Left lobe of liver (tissue), 2 donors: ENCODE measurements around the gene EEF1A2. TPM values are rescaled to one million over a fixed set of nuclear protein-coding genes. Genes with fewer than 3 reads are reported as not detected.

Experiments
- ATAC-seq: fragments of 200-7000 bp; cut with Tn5 transposase; one replicate; pipeline ENCODE4 v1.9.1; 2020; ENCODE audit warnings: mild to moderate bottlenecking, moderate library complexity
- DNase-seq: peaks from one replicate; pipeline ENCODE4 v3.0.0-alpha.2; 2020; ENCODE audit warnings: low spot score
- total RNA-seq: library from RNA; stranded (reverse); gene quantifications from one replicate; pipeline ENCODE4 v1.2.1, GENCODE V29; 2021
- donor health status: DM: no; HTN: no; CAD: no; lungs with moderate emphysema.
- donor health status: DM: no; HTN: yes; CAD: no.

Gene EEF1A2
- total RNA-seq, 1 donor from 2014 or later = 0.73 TPM

GRCh38 chr20:63537525-63538203, 38.8 kb upstream of the EEF1A2 start:
- DNase-seq (peak; percentile 97), ATAC-seq (peak; percentile 78)

- ATAC-seq (peak; percentile 35), DNase-seq (peak; percentile 73)
Measured at GRCh38 chr20:63536997-63537524, 38.2 kb upstream of the EEF1A2 start, which contains the start of gene PTK6. Gene PTK6 (minus strand): TSS chr20:63537376. CDS start chr20:63537314, 62 bp downstream.

- ATAC-seq (no peak), DNase-seq (no peak)
Measured at GRCh38 chr20:63536241-63536977, 37.5 kb upstream of the EEF1A2 start.

GRCh38 chr20:63534831-63535651, 36.2 kb upstream of the EEF1A2 start:
- peak; percentile 90 for DNase-seq
- ATAC-seq = peak; percentile 63

- ATAC-seq (no peak), DNase-seq (no peak)
Measured at GRCh38 chr20:63534427-63534830, 35.5 kb upstream of the EEF1A2 start.

DNA sequence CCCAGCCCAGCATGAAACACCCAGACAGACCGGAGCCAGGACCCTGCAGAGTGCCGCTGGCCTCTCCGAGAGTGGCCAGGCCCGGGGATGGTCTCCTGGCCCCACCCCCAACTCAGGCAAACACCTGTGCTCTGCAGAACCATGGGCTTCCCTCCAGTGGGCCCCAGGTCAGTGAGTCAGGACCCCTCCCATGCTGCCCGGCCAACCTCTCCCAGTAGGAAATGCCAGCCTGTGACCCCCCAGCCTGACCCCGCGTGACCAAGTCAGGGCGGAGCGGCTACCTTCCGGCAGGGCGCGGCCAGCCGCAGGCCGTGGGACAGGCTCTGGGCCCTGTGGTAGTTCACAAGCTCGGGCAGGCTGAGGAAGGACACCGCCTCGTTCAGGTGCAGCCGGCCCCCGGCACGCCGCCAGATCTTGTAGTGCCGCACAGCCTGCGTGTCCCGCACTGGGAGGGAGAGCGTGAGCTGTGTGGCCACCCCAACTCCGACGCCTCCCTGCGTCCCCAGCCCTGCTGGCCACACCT, 35.0 kb upstream of the EEF1A2 start:
- no peak for ATAC-seq

GRCh38 chr20:63533388-63533787, 34.5 kb upstream of the EEF1A2 start:
- ATAC-seq = no peak
- DNase-seq = no peak

More for the DNA sequence above, 35.0 kb upstream of the EEF1A2 start:
- DNase-seq = no peak

DNA sequence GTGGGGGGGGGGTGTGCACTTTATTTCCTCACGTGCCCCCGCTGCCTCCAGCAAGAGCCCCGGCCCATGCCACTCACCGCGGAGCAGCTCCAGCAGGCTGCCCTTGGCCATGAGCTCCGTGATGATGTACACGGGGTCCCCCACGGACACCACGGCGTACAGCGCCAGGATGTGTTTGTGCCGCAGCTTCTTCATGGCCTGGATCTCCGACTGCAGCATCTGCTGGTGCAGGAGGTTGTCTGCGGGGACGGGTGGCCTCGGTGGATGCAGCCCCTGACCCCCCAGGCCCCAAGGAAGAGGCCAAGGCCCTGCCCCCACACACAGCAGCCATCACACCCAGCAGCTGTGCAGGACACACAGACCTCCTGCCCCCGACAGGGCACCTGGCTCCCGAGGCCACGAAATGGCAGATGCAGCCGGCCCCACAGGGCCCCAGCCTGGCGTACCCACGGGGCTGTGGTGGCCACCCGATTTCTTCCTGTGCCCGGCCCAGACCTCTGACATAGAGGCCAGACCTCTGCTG, 33.6 kb upstream of the EEF1A2 start:
- DNase-seq = no peak
- no peak for ATAC-seq

- no peak for DNase-seq
- ATAC-seq = no peak
Measured at GRCh38 chr20:63531686-63532448, 33.0 kb upstream of the EEF1A2 start.

DNA sequence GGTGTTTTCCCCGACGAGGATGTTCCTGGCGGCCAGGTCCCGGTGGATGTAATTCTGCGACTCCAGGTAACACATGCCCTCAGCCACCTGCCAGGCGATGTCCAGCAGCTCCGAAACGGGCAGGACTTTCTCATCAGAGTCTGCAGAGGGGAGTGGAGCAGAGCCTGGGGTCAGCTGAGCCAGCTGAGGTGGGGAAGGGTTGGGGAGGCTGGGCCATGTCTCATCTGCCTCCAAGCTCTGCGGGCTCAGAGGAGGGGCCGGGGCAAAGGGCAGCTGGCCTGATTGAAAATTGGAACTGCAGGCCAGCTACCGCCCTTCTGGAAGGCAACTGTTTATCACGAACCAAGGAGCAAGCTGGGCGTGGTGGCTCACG, 31.9 kb upstream of the EEF1A2 start:
- no peak for DNase-seq
- peak; percentile 2 for ATAC-seq

GRCh38 chr20:63529861-63530787, 31.2 kb upstream of the EEF1A2 start:
- ATAC-seq = no peak
- DNase-seq = no peak

DNA sequence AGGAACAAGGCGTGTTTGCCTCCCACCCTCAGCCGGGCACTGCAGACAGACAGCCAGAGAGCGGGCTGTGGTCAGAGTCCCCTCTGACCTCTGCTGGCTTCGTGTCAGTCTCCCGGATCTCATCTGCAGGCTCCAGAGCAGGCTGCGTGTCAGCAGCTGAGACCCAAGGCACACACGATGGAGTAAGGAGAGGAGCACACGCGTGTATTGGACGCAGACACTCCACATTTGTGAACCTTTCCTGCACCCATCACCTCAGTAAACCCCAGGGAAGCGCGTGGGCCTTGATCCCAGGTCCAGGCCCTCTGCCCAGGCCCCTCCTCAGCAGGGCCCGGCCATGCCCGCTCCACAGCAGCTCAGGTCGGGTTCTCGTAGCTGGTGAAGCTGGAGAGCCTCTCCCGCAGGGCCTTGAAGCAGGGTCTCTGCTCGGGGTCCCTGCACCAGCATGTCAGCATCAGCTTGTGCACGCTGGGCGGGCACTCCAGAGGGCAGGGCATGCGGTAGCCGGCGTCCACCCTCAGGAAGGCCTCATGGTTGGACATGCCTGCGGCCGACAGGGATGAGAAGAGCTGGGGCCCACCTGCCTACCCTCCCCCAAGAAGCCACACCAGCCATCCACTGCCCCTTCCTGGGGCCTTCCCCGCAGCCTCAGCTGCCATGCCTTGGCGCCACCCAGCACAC, 30.4 kb upstream of the EEF1A2 start:
- ATAC-seq = no peak
- DNase-seq = no peak

GRCh38 chr20:63527184-63527583, 28.3 kb upstream of the EEF1A2 start:
- no peak for DNase-seq
- ATAC-seq = no peak

- DNase-seq = no peak
- ATAC-seq = no peak
Measured at GRCh38 chr20:63525971-63526370, 27.1 kb upstream of the EEF1A2 start.

DNA sequence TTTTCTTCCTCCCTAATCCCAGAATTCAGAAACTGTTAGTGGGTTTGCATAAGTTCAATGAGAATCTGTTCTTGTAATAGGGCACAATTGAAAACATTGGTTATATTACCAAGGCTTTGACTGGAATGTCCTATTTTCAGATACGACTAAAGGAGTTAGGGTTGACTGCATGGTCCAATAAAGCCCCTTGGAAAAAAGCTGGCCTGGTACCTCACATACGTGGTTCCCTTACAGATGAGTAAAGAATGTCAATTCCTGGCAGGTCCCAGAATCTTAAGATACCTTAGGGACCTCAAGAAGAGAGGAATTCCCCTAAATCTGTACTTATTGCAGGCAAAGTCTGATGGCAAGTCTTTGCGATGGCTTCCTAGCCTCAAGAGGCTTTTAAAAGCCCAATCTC, 26.3 kb upstream of the EEF1A2 start:
- DNase-seq (no peak), ATAC-seq (no peak)

- ATAC-seq (no peak), DNase-seq (no peak)
Measured at GRCh38 chr20:63522981-63523611, 24.2 kb upstream of the EEF1A2 start.

- DNase-seq (no peak), ATAC-seq (no peak)
Measured at GRCh38 chr20:63522091-63522868, 23.4 kb upstream of the EEF1A2 start.
